CD4-positive, alpha-beta T cell (primary cell): ENCODE results near the gene COX5B. TPM values are rescaled to one million over a fixed set of nuclear protein-coding genes. Genes with fewer than 3 reads are reported as not detected.
A peak's percentile ranks its signal among the peaks of the same experiment; 100 is the strongest.

Experiments
- ATAC-seq: fragments of 200-7000 bp; cut with Tn5 transposase; one replicate; pipeline ENCODE4 v1.10.0; 2022; ENCODE audit warnings: mild to moderate bottlenecking; ENCODE audit not compliant: poor library complexity
- CTCF ChIA-PET: fragments of 350-600 bp; sonication (Branson Sonifier 250); formaldehyde crosslinking; loops from one replicate; lab custom pipeline; 2021; ENCODE audit warnings: antibody characterized with exemption, inconsistent platforms; lab: Charles Lee
- POLR2A ChIA-PET: fragments of 350-600 bp; sonication (Branson Sonifier 250); formaldehyde crosslinking; loops from one replicate; lab custom pipeline; 2021; ENCODE audit warnings: antibody characterized with exemption, inconsistent platforms; lab: Charles Lee
- DNase-seq, 14 experiments: peaks; one replicate each; pipeline ENCODE4 v3.0.0-alpha.2; 2013 to 2020; ENCODE audit warnings: mixed read lengths in 2 of 14
- H3K27ac ChIP-seq, 2 donors: one replicate each; pipeline versions ENCODE4 v1.5.1 to v1.7.0; 2013; ENCODE audit warnings: low read length in 2 of 2, low read depth in 1 of 2, mild to moderate bottlenecking in 1 of 2
- H3K27me3 ChIP-seq, 2 experiments: 1 replicate in 1 of 2; 2 replicates in 1 of 2; pipeline versions ENCODE4 v1.6.1 to v1.7.0; 2013; ENCODE audit warnings: low read length in 2 of 2, control low read depth in 1 of 2, mild to moderate bottlenecking in 1 of 2, moderate library complexity in 1 of 2; ENCODE audit not compliant: insufficient read depth in 2 of 2, control insufficient read depth in 1 of 2
- H3K36me3 ChIP-seq: one replicate; pipeline ENCODE4 v1.6.1; 2013; ENCODE audit warnings: low read length, control low read depth; ENCODE audit not compliant: insufficient read depth
- H3K4me1 ChIP-seq: one replicate; pipeline ENCODE4 v1.6.1; 2013; ENCODE audit warnings: low read length, control low read depth; ENCODE audit not compliant: insufficient read depth
- H3K4me3 ChIP-seq: one replicate; pipeline ENCODE4 v1.5.1; 2013; ENCODE audit warnings: mild to moderate bottlenecking, low read length, moderate library complexity
- H3K9me3 ChIP-seq, 2 experiments: 1 replicate in 1 of 2; 2 replicates in 1 of 2; pipeline versions ENCODE4 v1.6.1 to v1.7.0; 2013; ENCODE audit warnings: low read length in 2 of 2, mild to moderate bottlenecking in 2 of 2, control low read depth in 1 of 2, moderate library complexity in 1 of 2; ENCODE audit not compliant: control insufficient read depth in 1 of 2, insufficient read depth in 1 of 2
- H3K27ac Mint-ChIP-seq: one replicate; pipeline ENCODE4 v1.8.0; 2020; ENCODE audit warnings: mixed read lengths
- H3K27me3 Mint-ChIP-seq: one replicate; pipeline ENCODE4 v1.8.0; 2021; ENCODE audit warnings: mixed read lengths
- H3K36me3 Mint-ChIP-seq: one replicate; pipeline ENCODE4 v1.8.0; 2021; ENCODE audit warnings: low read depth, mixed read lengths
- H3K4me1 Mint-ChIP-seq: one replicate; pipeline ENCODE4 v1.8.0; 2021; ENCODE audit warnings: low read depth, mixed read lengths
- H3K4me3 Mint-ChIP-seq: one replicate; pipeline ENCODE4 v1.8.0; 2020; ENCODE audit warnings: mild to moderate bottlenecking, mixed read lengths
- H3K9me3 Mint-ChIP-seq: one replicate; pipeline ENCODE4 v1.8.0; 2020; ENCODE audit warnings: mixed read lengths
- intact Hi-C, 2 experiments: fragments of 100-400 bp; cut with DNase I in 1 of 2; cut with micrococcal nuclease in 1 of 2; formaldehyde crosslinking; loops; one replicate each; pipeline versions ENCODE4 v1.15.1 to v1.9.0; 2023 to 2025; cut with DNase I, micrococcal nuclease
- total RNA-seq, 174 experiments: library from RNA in 2 of 174; stranded (reverse) in 2 of 174; gene quantifications; one replicate each; pipeline ENCODE4 v1.2.3 and lab custom pipeline; 2021 to 2026
- TF ChIP-seq, protein P1 (sequence below): fragments of 200-600 bp; IDR thresholded peaks from one replicate; pipeline ENCODE4 v1.8.0; 2022; ENCODE audit warnings: antibody characterized with exemption, mild to moderate bottlenecking

The COX5B gene
- total RNA-seq, 2 experiments from 2014 or later: 112 to 121 TPM

- Mint-ChIP-seq H3K36me3 (peaks cover 43% of the 10 kb centered on the region), H3K27ac (peak overlapping the region; percentile 99), H3K9me3 (no peaks in the 10 kb centered on the region), H3K4me3 (peak overlapping the region; percentile 100), H3K27me3 (no peaks in the 10 kb centered on the region), H3K4me1 (peaks cover 31% of the 10 kb centered on the region)
- Histone ChIP-seq H3K27ac (peak overlapping the region; percentile 88 to 92), H3K36me3 (peaks cover 37% of the 10 kb centered on the region), H3K27me3 (no peaks in the 10 kb centered on the region), H3K9me3 (no peaks in the 10 kb centered on the region), H3K4me3 (peak overlapping the region; percentile 96), H3K4me1 (peaks cover 34% of the 10 kb centered on the region)
- no peak for ATAC-seq
- DNase-seq: peak in 3 of 14 experiments; percentile 10 to 34 (median 17)
- TF ChIP-seq, protein P1, sequence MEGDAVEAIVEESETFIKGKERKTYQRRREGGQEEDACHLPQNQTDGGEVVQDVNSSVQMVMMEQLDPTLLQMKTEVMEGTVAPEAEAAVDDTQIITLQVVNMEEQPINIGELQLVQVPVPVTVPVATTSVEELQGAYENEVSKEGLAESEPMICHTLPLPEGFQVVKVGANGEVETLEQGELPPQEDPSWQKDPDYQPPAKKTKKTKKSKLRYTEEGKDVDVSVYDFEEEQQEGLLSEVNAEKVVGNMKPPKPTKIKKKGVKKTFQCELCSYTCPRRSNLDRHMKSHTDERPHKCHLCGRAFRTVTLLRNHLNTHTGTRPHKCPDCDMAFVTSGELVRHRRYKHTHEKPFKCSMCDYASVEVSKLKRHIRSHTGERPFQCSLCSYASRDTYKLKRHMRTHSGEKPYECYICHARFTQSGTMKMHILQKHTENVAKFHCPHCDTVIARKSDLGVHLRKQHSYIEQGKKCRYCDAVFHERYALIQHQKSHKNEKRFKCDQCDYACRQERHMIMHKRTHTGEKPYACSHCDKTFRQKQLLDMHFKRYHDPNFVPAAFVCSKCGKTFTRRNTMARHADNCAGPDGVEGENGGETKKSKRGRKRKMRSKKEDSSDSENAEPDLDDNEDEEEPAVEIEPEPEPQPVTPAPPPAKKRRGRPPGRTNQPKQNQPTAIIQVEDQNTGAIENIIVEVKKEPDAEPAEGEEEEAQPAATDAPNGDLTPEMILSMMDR: no peak
- ChIA-PET POLR2A (interaction anchor here (0.6 to 8.4 kb wide), 7 partner anchors 9 to 1068 kb away, joined by 3 to 244 read pairs (median 14); partner anchors contain the start of genes ANKRD36B and COX5B), CTCF (interaction anchor here (1.3 to 4.1 kb wide), 5 partner anchors 12 to 72 kb away, joined by 6 to 29 read pairs (median 10); partner anchors contain the start of gene COX5B)
- intact Hi-C loops: loop anchor here (1.0 to 10.0 kb wide), 5 partner anchors 16 to 1028 kb away; partner anchors contain the start of genes CNNM4 (in 1 of the 2), COX5B (in 1 of the 2), KANSL3 (in 1 of the 2) and TMEM131 (in 1 of the 2)
Observed at GRCh38 chr2:97662386-97662894, 16.6 kb downstream of the COX5B start.

DNA sequence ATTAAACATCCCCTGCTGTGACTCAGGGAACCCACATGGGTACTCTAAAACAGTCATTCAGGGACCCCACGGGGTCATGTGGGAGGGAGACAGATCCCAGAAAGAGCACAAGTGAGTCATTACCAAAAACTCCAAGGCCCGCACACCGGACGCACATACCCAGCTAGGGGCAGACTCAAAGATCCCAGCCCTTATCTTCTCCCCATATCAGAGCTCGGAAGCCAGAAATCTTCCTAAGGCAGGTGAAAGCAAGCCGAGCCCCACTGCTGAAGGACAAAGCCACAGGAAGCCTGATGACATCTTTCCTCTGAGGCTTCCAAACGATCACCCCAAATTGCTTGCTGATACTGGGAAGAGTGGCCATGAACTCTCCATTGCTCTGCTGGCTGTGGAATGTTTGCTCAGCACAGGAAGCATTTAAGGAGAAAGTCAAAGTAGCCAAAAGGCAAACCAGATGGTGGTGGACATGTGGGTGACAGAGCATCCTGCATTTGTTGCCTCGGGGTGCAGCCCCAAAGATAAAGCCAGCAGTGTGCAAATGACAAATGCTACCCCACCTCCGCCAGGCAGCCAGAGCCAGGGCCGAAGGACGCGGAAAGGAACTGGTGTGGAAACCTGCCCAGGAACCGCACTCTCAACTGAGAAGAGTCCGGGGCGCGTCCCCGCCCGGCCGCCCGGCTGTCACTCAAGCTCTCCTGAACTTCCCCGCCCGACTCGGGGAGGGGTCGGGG, 17.2 kb downstream of the COX5B start:
- H3K27me3 ChIP-seq: no peaks in the 10 kb centered on the region
- ATAC-seq (peak; percentile 18), DNase-seq (peak; percentile 14 to 85 (median 46))
- TF ChIP-seq, protein P1: no peak
- ChIA-PET POLR2A (interaction anchor here (0.6 to 8.4 kb wide), 10 partner anchors 9 to 1067 kb away, joined by 3 to 244 read pairs (median 10); partner anchors contain the start of genes ANKRD36B and COX5B), CTCF (interaction anchor here (1.3 to 4.1 kb wide), 6 partner anchors 13 to 72 kb away, joined by 6 to 29 read pairs (median 10); partner anchors contain the start of gene COX5B)
- no peaks in the 10 kb centered on the region for H3K9me3 Mint-ChIP-seq
- peak overlapping the region; percentile 99 for H3K27ac Mint-ChIP-seq
- peaks cover 31% of the 10 kb centered on the region for H3K36me3 ChIP-seq
- peaks cover 31% of the 10 kb centered on the region for H3K4me1 Mint-ChIP-seq
- no peaks in the 10 kb centered on the region for H3K27me3 Mint-ChIP-seq
- peak overlapping the region; percentile 88 to 92 for H3K27ac ChIP-seq
- intact Hi-C loops: loop anchor here (1.0 to 10.0 kb wide), 5 partner anchors 17 to 1028 kb away; partner anchors contain the start of genes CNNM4 (in 1 of the 2), COX5B (in 1 of the 2), KANSL3 (in 1 of the 2) and TMEM131 (in 1 of the 2)
- H3K36me3 Mint-ChIP-seq: peaks cover 42% of the 10 kb centered on the region
- peak overlapping the region; percentile 96 for H3K4me3 ChIP-seq
- peaks cover 34% of the 10 kb centered on the region for H3K4me1 ChIP-seq
- H3K4me3 Mint-ChIP-seq: peak overlapping the region; percentile 100
- no peaks in the 10 kb centered on the region for H3K9me3 ChIP-seq

GRCh38 chr2:97663626-97663961, 17.7 kb downstream of the COX5B start:
- CTCF ChIA-PET: interaction anchor here (1.0 to 4.1 kb wide), 9 partner anchors 12 to 73 kb away, joined by 3 to 29 read pairs (median 9); partner anchors contain the start of gene COX5B

More at GRCh38 chr2:97663626-97663961, 17.7 kb downstream of the COX5B start:
- peak overlapping the region; percentile 99 for H3K27ac Mint-ChIP-seq
- H3K9me3 ChIP-seq: no peaks in the 10 kb centered on the region
- TF ChIP-seq, protein P1: no peak
- H3K27me3 Mint-ChIP-seq: no peaks in the 10 kb centered on the region
- no peaks in the 10 kb centered on the region for H3K27me3 ChIP-seq
- POLR2A ChIA-PET: interaction anchor here (0.9 to 8.4 kb wide), 9 partner anchors 10 to 73 kb away, joined by 3 to 244 read pairs (median 14); partner anchors contain the start of genes ANKRD36B, COX5B and ZAP70
- H3K4me1 Mint-ChIP-seq: peaks cover 31% of the 10 kb centered on the region
- peaks cover 37% of the 10 kb centered on the region for H3K36me3 Mint-ChIP-seq
- peaks cover 26% of the 10 kb centered on the region for H3K36me3 ChIP-seq
- peak in 1 of 14 experiments; percentile 7 for DNase-seq
- peaks cover 34% of the 10 kb centered on the region for H3K4me1 ChIP-seq
- H3K4me3 ChIP-seq: peak overlapping the region; percentile 96
- H3K27ac ChIP-seq: peak overlapping the region; percentile 88 to 92
- no peaks in the 10 kb centered on the region for H3K9me3 Mint-ChIP-seq
- intact Hi-C loops: loop anchor here (5.0 to 10.0 kb wide), 4 partner anchors 49 to 1029 kb away; partner anchors contain the start of genes CNNM4 (in 1 of the 2), KANSL3 (in 1 of the 2), TMEM131 (in 1 of the 2) and ZAP70 (in 1 of the 2)
- no peak for ATAC-seq
- H3K4me3 Mint-ChIP-seq: peak overlapping the region; percentile 100
